ENCODE results near the gene EGFR.

GRCh38 chr7:55063633-55064032 is 44.8 kb downstream of the EGFR start:
- TF ChIP-seq, protein P1, sequence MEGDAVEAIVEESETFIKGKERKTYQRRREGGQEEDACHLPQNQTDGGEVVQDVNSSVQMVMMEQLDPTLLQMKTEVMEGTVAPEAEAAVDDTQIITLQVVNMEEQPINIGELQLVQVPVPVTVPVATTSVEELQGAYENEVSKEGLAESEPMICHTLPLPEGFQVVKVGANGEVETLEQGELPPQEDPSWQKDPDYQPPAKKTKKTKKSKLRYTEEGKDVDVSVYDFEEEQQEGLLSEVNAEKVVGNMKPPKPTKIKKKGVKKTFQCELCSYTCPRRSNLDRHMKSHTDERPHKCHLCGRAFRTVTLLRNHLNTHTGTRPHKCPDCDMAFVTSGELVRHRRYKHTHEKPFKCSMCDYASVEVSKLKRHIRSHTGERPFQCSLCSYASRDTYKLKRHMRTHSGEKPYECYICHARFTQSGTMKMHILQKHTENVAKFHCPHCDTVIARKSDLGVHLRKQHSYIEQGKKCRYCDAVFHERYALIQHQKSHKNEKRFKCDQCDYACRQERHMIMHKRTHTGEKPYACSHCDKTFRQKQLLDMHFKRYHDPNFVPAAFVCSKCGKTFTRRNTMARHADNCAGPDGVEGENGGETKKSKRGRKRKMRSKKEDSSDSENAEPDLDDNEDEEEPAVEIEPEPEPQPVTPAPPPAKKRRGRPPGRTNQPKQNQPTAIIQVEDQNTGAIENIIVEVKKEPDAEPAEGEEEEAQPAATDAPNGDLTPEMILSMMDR (IDR thresholded peaks at IDR 0.05; ENCODE audit: poor library complexity), result no peak
- no peak for TF ChIP-seq EZH2phosphoT487 (IDR thresholded peaks at IDR 0.05; ENCODE audit: low read depth, severe bottlenecking, unreplicated experiment)

Measured in hepatocyte (in vitro differentiated cells).